WI38 (cell line): Measurements from ENCODE around the gene VPS39.

Experiments
- H3K4me3 ChIP-seq: 2 replicates; pipeline ENCODE4 v1.5.1; 2011; ENCODE audit warnings: low read depth, mild to moderate bottlenecking, control low read depth, low read length
- CTCF ChIP-seq: IDR thresholded peaks from 2 replicates; pipeline ENCODE4 v1.5.1; 2012; ENCODE audit warnings: low read depth, mild to moderate bottlenecking, control low read depth, low read length

The VPS39 gene

GRCh38 chr15:42150219-42150970, 57.7 kb downstream of the VPS39 start:
- no peak overlapping the region for H3K4me3 ChIP-seq
- no peak for TF ChIP-seq CTCF

- H3K4me3 ChIP-seq: no peak overlapping the region
- no peak for TF ChIP-seq CTCF
Measured at GRCh38 chr15:42149493-42150218, 58.4 kb downstream of the VPS39 start.

- H3K4me3 ChIP-seq: no peak overlapping the region
- no peak for TF ChIP-seq CTCF
Measured at GRCh38 chr15:42148808-42149492, 59.2 kb downstream of the VPS39 start.

GRCh38 chr15:42147431-42147735, 60.7 kb downstream of the VPS39 start:
- TF ChIP-seq CTCF: no peak
- H3K4me3 ChIP-seq: no peak overlapping the region

- TF ChIP-seq CTCF: no peak
- H3K4me3 ChIP-seq: no peak overlapping the region
Measured at GRCh38 chr15:42146551-42147430, 61.3 kb downstream of the VPS39 start.

GRCh38 chr15:42145546-42146455, 62.3 kb downstream of the VPS39 start:
- no peak overlapping the region for H3K4me3 ChIP-seq
- TF ChIP-seq CTCF: no peak
